CD4-positive, alpha-beta T cell treated with Interleukin-6 at 100 ng/mL for 8 hours (primary cell): Measurements from ENCODE around the gene ZNF474.
A peak's percentile ranks its signal among the peaks of the same experiment; 100 is the strongest.

ENCODE experiments used
- DNase-seq: peaks from one replicate; pipeline ENCODE4 v3.0.0-alpha.2; 2020; ENCODE audit warnings: mixed read lengths, low spot score

ZNF474 gene

DNA sequence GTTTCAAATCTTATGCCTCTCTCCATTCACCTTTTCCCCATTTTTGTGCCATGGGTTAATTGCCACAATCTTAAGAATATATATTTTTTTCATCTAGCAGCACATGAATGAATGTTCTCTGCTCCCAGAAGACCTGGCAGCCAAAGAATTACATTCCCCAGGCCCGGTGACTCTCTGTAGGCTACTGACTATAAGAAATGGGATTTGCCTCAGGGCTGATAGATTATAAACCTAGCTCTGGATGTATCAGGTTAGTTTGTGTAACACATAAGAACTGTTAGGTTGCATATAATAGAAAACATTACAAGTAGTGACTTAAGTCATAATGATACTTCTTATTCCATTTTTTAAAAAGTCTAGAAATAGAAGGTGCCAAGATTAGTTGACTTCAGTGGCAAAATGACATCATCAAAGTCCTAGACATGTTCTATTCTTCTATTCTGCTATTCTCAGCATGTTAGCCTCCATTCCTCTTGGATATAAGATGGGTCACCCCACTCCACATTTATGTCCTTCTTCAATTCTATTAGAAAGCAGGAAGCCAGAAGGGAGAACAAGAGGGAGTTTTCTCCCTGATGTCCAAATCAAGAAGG lies 10.9 kb upstream of the ZNF474 start:
- no peak for DNase-seq

DNA sequence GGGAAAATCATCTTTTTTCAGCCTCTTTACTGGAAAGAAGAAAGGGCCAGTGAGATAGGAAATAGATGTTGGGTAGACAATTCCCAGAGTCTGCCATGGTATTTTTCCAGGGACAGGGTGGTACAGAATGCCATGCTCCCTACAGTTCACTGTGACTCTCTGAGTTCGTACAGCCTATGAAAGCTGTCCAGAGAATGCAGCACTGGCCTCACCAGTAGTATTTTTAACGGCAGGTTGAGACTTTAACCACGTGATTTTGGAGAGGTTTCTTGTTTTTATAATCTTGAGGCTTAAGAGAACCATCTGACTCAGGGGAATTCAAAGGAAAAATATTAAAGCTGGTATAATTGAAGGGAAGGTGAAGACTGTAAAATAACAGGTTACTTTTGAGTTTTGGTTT lies 10.1 kb upstream of the ZNF474 start:
- DNase-seq, result no peak

DNA sequence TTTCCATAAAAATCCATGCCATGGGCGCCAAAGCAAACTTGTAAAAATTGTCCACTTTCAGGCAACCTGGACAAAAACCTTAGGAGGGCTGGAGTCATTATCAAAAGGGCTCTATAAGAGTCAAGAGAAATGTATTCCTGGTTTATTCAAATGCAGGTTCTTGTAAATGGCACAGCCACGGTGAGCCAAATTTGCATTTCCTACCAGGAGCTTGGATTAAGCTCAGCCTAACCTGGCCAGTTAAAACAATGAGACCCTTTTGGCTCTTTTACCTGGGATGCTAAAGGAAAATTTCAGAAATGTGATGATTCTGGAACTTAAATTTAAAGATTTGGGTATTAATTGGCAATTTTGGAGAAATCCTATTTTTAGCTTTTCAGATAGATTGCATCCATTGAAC lies 8.9 kb upstream of the ZNF474 start:
- no peak for DNase-seq

DNA sequence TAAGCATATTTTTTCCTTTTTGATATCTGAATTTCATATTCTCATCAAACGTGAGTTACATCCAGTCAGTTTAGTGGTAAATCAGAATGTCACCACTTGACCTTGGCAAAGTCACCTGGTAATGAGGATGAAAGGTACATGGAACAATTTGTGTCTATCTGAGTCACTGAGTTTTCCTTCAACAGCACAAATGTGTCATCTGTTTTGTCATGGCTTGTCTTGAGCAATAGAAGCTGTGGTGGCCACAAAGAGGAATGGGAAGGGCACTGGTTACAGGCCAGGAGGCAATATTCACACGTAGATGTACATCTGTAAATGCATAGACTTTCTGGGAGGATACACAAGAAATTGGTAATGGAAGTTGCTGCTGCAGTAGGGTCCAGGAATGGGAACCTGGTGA lies 8.4 kb upstream of the ZNF474 start:
- no peak for DNase-seq

DNA sequence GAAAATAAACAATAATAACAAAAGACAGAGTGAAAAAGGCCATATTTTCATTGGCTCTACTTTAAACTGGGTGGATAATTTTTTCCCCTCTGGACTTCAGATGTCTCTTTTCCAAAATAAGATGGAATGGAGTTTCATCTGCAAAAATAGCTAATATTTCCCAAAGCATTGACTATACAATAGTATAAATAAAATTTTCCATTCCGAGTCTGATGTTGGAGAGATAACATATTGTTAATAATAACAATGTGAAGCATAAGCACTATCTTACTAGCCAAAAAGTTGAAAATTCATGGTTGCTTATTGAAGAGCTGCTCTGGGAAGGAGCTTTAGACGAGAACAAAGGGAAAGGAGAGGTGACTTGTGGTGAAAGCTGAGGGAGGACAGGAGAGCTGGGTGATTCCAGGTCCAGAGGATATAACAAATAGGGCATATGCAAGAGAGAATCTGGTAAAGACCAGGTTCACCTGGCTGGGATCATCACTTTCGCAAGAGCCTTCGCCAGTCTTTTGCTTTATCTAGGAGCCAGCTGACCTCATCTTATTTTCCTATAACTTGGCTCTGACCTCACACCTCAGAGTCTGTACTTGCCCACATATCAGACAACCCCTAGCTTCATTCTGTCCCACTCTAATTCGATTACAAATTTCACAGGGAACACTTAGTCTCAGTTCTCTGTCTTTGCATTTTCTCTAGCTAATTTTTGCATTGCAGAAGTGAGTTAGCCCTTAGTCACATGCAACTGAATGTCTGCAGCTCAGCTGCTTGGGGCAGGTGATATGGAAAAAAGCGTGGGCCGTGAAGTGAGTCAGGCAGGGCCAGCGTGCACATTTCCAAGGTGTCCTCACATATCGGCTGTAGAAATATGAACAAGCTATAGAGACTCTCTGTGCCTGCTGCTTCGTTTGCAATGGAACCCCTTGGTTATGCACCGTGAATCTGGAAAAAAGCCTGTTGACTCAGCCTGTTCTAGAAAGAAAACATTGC lies 7.6 kb upstream of the ZNF474 start:
- no peak for DNase-seq

DNA sequence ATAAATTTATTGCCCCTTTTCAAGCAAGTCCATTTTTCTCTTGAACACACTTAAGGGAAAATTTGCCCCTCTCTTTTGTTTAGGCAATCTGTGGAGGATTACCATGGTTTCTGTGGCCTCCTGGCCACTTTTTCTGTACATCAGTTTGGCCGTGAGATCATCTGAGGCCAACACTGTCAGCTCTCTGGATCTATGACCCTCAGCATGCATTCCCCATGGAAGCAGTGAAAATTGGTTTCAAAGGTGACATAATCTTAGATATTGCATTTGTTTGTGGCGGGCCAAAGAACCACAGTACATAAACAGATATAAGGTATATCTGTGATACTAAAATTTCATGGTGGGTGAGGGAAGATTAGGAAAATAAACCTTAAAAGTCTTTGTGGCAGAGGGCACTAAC lies 4.6 kb upstream of the ZNF474 start:
- DNase-seq, result no peak

DNA sequence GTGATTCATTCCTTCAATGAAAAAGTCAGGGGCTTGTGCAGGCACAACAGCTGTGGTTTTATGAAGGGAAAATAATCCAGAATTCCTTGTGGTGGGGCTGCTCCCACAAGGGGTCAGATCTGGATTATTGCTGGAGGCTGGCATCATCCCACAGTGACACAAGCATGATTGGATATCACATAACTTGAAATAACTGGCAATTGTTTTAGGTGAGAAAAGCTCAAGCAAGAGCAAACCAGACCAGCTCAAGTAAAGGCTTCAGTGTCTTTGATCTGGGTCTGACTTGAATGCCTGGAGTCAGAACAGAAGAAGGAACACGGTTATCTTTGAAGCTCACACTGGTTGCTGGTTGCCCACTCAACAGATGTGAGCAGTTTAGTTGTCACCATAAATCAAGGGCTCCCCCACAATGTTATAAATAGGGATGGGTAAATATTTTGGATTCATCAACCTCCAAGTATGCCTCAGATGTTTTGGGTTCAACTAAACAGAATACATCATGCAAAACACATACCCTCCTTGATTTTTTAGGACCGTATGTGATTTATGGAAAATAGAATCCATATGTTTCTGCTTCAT lies 3.1 kb upstream of the ZNF474 start:
- DNase-seq, result no peak

DNA sequence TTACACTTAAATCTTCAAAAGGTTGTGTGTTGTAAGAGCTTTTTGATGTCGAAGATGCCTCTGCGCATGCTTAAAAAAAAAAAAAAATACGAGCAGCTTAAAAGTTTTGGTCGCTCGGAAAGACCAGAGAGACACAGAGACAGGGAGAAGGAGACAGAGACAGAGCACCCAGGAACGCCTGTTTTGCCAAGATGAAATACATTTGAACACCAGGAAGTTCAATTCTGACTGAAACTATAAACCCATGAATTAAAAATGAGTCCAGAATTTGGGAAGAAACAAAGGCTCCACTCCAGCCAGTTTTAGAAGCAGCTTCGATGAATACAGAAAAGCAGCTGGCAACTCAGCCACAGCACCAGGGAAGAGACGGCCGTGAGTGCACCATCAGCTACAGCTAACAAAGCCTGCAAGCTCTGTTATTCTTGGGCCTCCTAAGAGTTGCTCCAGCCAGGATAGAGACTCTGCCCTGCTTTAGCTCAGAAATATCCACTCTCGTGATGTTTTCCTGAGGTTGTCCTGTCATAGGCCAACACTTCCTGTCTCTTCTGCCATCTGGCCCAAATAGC lies 2.5 kb upstream of the ZNF474 start:
- DNase-seq, result no peak

DNA sequence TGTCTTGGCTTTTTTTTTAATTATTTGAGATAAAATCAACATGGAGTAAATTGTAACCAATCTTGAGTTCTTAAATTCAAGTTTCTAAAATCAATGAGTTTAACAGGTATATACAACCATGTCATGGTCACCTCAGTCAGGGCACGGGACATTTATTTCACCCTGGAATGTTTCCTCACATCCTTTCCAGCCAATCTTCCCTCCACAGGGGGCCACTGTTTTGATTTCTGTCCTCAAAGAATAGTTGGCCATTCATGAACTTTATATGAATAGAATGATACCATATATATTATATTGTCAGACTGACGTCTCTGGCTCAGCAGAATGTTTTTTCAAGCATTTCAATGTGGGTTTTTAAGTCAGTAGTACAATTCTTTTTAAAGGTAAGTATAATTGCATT lies 806 bp downstream of the ZNF474 start:
- no peak for DNase-seq

DNA sequence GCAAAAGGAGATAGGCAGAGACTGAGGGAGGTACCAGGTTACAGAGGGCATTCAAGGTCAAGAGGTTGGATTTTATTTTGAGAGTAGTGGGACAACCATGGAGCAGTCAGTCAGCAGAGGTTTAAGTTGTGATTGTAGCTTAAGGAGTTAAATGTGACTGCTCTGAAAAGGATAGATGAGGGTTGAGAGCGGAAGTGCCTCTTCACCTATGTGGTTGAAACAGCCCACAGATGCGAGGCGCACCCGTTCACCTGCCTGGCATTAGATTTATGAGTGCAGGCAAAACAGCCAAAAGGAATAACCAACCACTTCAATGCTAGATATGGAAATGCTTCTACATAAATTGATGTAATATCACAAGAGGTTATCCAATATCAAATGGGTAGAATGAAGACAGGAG lies 8.4 kb downstream of the ZNF474 start:
- peak; percentile 29 for DNase-seq

DNA sequence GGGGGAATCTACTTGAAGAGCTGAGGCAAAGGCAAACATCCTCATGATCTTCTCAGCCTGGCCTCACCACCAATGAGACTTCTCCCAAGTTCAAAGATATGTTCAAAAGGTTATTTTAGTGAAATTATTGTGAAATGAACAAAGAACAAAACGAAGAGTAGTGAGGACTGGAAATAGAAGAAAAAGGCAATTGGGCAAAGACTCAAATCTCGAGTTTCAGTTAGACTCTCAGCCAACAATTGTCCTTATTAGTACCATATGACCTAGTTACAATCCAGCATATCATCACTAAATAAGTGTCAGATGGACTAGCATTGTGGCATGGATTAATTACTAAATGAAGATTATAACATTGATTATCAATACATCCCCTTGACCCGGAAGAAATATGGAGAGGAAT lies 9.0 kb downstream of the ZNF474 start:
- no peak for DNase-seq

DNA sequence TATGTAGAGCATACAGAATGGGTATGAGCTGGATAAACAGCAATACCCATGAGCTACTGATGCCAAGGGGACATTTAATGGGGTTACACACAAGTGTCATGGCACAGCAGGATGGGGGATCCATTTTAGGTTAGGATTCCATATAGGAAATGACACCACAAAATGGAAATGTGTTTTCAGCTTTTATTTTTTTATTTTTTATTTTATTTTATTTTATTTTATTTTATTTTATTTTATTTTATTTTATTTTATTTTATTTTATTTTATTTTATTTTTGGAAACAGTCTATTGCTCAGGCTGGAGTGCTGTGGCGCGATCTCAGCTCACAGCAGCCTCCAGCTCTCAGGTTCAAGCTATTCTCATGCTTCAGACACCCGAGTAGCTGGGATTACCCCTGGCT lies 11.6 kb downstream of the ZNF474 start:
- DNase-seq, result no peak

DNA sequence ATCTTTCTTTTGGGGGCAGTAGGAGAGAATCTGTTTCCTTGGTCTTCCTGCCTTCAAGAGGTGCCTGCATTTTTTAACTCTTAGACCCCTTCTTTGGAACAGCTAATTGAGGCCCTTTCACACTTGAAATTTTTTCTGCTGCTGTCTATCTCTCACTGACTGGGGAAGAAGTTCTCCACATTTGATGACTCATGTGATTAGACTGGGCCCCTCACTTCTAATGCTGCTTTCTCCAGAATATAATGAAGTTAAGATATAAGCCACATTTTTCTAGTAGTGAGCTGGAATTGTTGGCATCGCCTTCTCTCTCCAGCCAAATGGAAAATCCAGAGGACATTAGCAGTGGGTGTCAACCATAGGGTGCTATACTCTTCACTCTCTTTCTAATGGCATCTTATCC lies 12.4 kb downstream of the ZNF474 start:
- no peak for DNase-seq

DNA sequence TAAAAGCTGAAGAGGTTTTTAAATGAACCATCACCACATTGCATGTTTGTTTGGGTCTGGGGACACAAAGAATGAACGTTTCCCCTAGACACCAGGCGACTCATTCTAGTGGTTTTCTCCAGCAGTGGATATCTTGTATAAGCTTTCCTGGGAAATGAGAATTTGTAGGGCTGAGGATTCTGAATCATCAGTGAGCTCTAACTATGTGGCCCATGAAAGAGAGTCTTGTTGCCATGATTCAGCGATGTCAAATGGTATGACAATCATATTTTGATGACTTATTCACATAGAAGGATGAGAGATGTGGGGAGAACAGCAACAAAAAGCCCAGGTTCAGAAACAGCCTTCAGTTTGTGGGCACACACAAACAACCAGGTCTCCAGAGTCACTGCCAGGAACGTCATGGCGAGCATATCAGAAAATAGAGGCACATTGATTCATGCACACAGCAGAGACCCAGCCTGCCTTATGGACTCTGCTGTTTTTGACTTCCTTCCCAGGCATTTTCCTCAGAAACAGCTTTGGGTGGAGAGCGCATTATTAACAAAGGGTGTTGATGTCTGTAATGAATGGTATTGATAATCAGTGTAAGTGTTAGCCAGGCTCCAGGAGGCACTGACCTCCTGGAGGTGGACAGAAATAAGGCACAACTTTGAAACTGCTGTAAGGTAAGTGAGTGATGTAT lies 13.3 kb downstream of the ZNF474 start:
- DNase-seq, result no peak

DNA sequence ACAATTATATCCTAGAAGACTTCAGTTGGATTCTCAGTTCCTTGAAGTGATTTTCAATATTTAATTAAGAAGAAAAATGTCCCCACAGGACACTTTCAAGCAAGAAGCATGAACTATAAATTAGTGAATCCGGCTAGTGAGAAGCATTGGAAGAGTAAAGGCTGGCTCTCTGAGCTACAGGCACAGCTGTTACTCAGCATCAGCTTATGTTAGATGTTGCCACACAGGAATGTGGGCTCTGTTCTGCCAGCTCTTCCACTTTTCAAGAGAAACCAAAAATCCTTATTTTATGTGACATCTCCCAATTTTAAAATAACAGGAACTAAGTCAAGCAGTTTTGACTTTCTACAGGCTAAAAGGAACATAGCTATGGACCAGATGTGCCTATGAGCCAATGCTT lies 14.9 kb downstream of the ZNF474 start:
- DNase-seq, result no peak

DNA sequence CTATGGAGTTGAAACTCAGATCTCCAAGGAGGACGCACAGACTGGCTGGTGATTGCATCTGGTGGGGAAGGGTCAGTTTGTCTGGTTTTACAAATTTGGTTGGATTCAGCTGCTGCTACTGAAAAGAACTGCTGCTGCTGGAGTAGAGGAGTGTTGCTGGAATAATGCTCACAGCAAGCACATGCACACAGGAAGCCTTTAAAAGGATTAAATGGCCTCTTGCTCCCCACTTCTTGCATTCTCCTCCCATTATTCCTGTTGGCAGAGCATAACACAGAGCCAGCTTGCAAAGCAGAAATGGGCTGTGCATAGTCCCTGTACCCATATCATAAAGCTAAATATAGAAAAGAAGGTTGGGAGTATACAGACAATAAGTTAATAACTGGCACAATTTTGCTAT lies 16.6 kb downstream of the ZNF474 start:
- no peak for DNase-seq

DNA sequence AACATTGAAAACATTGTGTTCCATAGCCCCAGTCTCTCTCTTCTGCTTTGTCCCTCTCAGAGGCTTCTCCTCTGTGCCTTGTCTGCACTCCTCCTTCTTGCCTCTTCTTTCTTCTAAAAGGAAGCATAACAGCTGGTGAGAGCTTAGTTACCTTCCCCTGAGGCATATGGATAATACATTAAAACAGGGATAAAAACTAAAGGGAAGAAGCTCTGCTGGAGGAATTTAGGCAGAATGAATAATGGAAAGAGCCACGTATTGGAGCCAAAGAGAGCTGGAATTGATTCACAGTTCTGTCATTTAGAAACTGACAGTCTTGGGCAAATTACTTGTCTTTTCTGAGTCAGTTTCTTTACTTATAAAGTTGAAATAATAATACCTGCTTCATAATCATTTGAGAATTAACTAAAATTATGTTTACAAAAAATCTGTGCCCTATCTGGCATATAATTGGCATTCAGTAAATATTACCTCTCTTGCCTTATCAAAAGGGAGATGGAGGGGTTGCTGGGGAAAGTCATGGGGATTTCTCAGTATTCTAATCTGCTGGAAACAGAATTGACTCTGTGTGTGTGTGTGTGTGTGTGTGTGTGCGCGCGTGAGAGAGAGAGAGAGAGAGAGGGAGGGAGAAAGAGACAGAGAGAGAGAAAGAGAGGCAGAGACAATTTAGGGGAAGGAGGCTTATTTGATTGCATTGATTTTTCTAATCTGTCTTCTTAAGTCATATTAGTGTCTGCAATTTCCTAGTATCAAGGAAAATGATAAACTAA lies 20.2 kb downstream of the ZNF474 start:
- no peak for DNase-seq

DNA sequence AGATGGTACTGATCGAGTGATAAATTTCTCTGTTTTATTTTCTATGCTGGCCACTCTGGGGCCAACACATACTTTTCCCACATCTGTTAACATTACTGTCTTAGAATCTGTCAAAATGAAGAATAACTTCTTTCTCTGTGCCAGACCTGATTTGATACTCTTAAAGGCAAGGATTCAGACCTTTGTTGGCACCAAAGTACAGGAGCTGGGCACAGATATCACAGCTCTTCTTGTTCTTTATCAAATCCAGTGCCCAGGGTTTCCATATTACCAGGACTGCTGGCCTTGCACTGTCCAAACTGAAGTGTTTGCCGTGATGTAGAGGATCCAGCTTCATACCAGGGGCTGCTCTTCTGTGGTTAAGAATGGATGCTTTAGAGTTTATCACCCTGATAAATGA lies 20.9 kb downstream of the ZNF474 start:
- no peak for DNase-seq

DNA sequence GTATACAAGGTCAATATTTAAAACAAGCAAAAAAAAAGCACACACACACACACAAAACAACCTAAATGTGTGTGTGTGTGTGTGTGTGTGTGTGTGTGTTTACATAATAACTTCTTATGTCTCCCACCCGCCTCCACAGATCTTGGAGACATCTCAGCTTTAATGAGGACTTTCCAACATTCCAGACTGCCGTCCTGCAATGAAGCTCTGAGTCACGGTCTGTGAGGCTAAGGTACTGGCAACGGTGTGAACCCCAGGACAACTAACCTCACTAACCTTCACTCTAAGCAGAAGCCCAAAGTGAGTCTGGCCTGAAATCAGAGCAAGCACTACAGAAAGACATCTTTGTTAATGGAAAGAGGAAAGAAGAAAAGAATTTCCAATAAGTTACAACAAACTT lies 22.3 kb downstream of the ZNF474 start:
- no peak for DNase-seq

DNA sequence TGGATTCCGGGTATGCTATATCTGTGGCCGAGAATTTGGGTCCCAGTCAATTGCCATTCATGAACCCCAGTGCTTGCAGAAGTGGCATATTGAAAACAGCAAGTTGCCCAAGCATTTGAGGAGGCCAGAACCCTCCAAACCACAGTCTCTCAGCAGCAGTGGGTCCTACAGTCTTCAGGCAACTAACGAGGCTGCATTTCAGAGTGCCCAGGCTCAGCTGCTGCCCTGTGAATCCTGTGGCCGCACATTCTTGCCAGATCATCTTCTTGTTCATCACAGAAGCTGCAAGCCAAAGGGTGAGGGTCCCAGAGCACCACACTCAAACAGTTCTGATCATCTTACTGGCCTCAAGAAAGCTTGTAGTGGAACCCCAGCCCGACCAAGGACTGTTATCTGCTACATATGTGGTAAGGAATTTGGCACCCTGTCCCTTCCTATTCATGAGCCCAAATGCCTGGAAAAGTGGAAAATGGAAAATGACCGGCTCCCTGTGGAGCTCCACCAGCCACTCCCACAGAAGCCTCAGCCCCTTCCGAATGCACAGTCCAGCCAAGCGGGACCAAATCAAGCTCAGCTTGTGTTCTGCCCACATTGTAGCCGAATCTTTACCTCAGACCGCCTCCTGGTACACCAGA lies 23.0 kb downstream of the ZNF474 start:
- DNase-seq, result no peak

DNA sequence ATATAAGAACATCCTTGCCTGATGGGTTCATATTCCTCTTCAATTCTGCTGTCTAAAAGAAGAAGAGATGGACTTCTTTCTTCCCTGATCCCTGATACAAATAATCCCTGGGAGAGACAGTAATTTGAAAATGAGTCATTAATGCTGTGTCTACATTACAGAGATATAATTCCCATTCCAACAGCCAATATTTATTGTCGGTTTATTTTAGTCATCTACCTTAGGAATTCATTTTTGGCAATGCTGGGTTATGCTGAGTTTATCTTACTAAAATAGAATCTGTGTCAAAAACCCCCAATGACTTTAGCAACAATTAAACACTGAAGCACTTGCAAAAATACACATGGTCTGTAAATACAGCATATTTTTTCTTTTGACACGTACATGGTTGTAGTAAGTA lies 23.9 kb downstream of the ZNF474 start:
- DNase-seq, result no peak
